Measurements from ENCODE around the gene MN1.

The MN1 gene

DNA sequence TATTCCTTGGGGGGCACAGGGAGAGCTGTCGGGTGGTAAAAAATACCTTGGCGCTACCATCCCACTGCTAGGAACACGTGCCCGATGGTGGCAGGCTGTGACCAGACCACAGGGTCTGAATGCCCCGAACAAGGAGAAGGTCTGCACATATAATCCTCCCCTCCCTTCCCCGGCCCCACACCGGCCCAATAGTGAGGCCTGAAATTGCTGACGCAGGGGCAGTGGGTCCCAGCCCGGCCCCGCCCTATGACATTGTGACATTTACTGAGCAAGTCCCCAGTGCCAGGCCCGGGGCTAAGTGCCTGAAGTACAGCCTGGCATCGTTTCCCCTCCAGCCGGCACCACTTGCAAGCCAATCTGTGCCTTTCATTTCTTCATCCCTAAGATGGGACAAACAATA is 19.5 kb downstream of the MN1 start:
- DNase-seq = no peak

DNA sequence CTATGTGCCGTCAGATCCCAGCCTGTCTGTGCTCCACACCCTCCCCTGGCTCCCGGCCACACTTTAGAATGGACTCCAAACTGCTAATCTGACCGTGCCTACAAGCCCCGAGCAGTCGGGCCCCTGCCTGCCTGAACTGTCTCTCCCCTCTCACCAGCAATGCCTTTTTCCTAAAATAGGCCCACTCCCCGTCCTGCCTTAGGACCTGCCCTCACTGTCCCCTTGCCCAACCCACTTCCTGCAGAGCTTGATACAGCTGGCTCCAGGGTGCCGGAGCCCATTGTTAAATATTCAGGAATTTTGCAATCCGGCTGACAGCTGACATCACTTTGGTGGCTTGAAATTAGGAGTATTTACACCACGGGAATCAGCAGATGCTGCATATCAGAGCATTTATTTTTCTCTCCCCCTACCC is 21.4 kb downstream of the MN1 start:
- no peak for DNase-seq

DNA sequence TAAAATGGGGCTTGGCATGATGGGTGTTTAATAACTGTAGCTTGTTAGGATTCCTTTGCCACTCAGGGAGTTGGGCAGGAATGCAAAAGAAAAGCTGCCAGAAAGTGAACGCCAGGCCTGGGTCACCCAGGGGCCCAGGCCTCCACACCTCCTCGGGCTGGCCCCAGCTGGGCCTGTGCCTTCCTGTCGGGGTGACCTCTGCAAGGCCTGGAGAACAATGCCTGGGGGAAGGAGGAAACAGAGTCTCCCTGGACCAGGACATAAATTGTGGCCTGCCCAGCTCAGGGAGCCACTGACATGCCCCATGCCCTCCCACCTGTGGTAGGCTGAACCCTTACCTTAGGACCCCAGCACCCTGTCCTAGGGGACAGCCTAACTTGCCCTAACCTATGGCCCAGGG is 21.9 kb downstream of the MN1 start:
- DNase-seq = no peak

DNA sequence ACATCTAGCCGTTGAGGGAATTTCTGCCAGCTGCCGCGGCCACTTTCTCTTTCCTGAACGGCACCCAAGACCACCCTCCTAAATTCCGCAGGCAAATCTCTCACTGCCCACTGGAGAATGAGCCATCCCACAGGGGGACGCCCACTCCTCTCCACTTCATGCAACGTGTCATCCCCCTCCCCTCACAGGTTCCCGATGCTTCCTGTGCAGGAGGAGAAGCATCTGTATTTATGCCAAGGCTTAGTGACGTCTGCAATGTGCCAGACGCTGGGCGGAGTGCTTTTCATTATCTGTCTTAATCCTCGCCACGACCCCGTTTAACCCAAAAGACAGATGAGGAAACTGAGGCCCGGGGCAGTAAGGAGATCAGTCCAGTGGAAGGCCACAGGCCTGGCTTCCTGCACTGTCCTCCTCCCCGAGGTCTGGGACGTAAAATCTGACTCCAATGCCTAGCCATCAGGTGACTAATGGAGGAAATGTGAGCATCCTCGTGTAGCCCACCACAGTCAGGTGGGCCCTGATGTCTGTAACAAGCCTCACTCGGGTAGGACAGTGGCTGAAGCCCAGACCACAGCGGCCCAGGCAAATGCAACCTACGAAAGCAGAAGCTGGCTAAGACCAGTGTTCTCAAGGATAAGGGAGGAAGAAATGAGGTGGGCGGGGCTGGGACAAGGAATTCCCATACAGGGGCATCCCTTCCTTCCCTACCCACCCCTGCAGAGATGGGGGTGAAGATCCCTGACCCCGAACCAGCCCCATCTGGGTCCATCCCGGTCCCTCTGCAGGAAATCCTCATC is 23.1 kb downstream of the MN1 start:
- no peak for DNase-seq

DNA sequence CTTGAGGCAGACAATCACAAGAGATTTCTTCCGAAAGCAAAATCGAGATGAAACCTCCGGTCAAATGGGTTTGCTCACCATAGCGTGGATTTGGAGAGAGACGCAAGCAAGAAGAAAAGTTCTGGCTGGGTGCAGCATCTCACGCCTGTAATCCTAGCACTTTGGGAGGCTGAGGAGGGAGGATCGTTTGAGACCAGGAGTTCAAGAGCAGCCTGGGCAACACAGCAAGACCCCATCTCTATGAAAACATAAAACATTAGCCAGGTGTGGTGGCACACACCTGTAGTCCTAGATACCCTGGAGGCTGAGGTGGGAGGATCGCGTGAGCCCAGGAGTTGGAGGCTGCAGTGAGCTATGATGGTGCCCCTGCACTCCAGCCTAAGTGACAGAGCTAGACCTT is 24.4 kb downstream of the MN1 start:
- DNase-seq = no peak

DNA sequence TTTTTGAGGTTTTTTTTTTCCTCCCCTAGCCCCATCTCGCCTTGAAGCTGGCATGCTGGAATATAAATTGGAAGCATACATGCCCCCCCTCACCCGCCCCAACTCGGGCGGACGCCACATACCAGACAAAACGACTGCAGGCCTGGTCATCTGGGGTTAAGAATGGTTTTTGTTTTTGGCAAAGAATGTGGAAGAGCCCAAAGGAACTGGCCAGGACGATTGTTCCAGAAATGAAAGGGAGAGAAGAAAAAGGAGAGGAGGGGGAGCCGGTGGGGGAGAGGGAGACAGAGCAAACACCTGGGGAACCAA is 25.0 kb downstream of the MN1 start:
- no peak for DNase-seq

DNA sequence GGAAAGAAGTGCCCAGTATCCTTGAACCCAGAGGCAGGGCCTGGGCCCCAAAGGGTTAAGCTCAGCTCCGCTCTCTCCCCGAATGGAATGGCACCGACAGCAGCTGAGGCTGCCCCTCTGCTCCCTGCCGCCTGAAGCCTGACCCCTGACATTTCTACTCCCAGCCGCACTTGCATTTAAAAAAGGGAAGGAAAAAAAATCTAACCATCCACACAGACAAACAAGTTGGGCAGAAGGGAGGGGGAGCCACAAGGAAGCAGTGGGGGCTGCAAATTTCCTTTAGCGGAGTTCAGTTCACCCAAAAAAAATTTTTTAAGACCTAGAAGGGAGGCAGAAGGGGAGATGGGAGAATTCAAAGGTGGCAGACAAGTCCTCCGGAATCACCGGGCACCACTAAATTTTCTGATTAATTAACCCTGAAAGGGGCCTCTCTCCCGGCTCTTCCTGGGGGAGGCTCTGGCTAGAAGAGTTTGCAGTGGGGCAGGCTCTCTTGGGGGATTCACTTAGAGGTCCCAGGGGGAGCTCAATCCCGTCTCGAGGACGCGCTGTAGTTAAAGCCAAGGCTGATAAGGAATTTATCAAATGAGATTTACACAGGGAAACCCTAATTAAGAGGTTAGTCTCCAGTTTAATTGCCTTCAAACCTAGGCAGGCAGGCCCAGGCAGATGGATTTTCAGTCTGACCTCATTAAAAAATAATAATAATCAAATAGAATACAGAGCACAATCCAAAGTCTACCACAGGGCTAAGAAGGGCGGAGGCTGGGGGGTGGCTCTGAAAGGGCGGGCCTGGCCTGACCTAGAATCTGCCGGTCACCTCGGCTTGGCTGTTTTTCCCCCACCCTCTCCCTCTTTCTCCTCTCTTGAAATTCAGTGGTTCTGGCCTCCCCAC is 25.6 kb downstream of the MN1 start:
- DNase-seq = no peak

DNA sequence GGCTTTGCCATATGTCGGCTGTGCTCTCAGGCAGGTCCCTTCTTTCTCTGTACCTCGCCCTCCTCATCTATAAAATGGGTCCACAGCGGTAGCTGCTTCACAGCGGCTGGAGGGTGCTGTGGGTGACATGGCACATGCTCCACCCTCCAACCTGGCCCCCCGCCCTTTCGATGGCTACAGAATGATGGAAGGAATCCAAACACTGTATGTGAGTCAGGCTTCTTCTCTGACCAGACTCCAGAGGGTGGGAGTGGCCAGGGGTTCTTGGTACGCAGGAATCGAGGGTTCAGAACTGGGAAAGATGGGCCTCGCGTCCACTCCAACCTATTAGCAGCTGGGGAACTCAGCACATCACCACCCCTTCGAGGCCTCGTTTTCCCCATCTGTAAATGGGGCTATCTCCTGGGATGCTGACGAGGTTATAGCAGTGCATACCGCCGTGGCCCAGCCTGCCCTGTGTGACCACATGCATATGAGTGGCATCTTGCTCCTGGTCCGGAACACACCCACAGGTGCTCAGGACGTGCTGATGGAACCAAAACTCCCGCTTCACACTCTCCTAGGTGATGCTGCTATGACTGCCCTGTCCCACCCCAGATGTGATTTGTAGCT is 26.4 kb downstream of the MN1 start:
- DNase-seq = no peak

DNA sequence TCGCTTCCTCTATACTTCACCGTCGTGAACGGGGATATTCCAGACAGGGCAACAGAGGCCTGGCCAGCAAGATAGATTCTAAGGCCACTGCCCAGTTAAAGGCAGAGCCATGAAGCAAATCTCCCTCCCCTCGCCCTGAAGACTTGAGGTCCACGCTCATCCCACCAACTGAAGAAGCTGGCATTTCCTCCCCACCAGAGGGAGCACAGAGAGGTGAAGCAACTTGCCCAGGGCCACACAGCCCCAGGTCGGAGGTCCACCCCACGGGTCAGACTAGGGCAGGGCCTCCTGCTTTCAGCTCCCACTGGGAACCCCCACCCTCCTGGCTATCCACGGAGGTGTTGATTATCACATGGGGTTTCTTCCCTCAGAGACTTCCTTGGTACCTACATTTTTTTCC is 27.4 kb downstream of the MN1 start:
- no peak for DNase-seq

DNA sequence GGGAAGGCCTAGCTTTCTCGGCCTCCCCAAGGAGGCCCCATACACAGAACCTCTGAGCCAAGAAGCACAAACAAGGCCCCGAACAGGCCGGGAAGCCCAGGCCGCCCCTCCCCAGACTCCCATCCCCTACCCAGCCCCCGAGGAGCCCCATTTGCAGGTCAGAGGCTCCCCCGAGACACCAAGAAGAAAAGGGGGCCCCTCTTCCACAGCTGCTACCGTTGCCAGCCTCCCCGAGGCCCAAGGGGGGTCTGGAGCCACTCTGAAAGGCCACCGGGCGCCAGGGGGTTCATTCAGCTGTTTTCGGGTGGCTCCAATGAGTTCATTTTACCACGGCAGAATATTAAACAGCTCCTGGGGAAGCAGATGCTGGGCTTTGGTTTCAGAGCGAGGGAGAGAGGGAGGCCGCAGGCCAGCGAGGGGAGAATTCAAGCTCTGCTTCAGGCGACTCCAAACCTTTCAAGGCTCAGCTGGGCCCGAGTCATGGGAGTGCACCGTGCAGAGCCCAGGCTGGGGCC is 28.5 kb downstream of the MN1 start:
- no peak for DNase-seq

DNA sequence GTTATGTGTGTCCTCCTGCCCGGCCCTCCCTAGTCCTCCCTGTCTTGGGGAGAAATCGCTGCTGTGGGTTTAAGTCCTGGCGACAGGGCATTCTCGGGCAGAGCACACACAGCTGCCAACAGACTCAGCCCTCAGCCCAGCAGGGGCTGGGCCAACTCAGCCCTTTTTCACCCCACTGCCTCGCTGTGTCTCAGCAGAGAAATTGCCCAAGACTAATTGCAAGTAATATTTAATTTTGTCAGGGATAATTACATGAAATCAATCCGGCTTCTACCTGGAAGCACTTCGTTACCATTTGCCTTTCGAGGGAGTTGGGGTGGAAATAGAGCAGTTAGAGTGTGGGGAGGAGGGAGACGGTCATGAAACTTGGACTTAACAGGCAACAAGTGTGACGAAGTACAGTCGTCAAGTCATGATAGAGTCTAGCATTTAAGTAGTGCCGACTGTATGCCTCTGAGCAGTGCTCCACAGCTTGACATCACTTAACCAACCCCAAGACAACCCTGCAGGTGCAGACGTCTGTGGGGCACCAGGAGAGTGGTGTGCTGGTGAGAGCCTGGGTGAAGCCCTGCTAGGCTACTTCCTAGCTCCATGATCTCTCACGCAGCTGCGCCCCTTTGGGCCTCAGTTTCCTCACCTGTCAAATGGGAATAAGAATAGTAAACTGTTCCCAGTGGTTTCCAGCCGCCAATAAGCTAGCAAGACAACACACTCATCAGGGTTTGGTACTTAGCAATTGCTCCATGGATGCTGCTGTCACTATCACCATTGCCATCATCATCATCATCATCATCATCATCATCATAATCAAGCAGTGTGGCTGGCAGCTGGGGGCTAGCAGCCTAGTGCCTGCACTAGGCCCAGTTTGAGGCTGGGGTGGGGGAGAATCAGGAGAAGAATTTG is 29.2 kb downstream of the MN1 start:
- no peak for DNase-seq

DNA sequence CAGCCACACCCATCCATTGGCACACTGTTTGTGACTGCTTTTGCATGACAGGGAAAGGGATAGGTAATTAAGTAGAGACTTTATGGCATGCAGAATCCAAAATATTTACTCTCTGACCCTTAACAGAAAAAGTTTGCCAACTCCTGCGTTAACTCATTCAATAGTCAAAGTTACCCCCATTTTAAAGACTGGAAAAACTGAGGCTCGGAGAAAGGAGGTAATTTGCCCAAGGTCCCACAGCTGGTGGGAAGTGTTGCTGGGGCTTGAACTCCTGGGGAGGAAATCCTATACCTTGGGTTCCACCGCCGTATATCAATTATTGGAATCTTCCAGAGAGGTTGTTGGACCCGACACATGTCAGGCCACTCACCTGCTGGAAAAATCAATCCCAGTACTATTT is 29.9 kb downstream of the MN1 start:
- no peak for DNase-seq

DNA sequence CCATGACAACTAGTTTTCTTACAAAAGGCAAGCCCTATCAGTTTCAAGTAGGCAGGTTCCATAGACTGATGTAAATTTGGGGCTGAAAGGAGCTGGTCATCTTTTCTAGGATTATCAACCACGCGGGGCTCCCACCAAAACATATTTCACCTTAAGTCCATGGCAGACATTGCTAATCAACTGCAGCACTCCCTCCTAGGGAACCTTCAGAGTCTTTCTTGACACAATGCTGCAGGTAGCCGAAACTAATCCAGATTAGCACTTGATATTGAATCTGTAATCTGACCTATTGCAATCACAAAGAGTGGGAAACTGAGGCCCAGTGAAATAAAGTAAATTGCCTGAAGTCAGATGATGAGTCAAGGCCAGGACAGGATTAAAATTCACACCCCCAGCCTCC is 32.5 kb downstream of the MN1 start:
- DNase-seq = no peak

DNA sequence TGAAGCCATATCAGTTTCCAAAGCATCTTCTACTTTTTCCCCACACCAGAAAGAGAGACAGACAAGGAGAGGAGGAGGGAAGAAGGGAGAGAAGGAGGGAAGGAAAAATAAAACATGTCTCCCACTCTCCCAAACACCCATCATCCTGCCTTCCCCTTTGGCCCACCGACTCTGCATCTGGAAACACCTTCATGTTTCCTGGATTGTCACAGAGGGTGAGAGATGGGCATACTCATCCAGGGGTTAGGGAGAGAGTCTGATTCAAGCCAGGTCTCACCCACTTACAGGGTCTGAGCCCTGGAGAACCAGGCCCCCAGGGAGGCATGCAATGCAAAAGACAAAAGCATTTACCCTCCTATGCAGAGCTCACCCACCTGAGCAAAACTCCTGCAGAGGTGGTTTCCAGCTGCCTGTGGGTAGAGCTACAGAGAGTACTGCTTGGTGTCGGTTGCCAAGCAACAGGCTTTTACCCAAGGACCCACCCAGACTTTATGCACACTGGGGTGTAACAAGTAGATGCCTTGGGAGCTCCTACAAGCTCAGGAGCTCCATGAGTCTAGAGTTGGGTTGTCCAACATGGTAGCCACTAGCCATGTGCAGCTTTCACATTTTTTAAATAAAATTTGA is 33.4 kb downstream of the MN1 start:
- no peak for DNase-seq

DNA sequence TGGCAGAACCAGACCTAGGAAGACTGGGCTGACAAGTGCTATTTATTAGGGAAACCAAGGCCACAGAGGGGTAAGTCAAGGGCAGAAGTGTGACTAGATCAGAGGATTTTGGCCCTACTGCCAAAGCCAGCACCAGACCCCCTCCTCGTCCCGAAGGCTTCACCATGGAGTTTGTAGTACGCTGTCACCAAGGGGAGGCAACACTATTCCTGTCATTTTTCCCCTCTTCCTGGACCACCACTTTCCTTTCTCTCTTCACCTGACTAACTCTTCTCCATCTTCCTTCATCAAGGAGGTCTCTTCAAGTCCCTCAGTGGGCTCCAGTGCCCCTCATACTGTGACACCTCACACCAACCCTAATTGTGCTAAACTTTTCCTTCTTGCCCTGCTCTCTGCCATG is 34.9 kb downstream of the MN1 start:
- DNase-seq = no peak

DNA sequence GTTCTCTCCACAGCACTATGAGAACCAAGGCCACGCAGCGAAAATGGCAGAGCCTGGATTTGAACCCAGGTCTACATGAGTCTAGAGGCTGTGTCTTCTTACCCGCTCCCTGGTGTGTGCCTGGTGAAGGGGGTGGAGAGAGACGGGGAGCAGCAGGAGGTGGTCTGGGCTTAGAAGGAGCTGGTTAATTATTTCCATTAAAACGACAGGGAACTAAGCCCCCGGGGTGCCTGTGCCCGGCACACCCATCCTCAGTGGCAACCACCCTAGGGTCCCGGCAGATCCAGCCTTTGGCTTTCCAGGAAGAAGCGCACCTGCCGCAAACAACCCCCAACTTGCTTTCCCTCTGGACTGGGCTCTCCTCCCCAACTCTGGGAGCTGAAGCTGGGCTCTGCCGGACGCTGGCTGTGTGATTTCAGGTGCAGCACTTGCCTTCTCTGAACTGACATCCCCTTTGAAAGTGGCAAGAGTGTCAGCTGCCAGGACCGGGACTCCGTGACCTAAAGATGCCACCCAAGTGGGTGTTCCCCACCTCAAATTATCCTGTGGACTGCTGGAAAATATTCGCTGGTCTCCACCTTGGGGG is 35.8 kb downstream of the MN1 start:
- no peak for DNase-seq

DNA sequence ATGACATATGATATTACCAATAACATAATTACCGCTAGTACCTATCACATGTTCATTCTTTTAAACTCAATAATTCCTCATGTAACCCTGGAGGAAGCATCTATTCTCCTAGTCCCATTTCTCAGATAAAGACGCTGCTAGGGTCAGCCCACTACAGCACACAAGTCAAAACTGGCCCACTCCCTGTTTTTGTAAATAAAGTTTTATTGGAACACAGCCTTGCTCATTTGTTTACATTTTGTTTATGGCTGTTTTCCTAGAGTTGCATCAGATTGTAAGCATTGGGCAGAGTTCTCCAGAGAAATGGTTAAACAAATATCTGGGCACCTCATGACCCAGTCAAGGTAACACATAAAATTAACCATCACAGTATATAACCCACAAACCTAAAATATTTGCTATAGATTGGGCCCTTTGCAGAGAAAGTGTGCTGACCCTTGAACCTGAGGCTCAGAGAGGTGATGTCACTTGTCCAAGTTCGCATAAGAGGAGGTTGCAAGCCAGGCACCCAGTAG is 36.8 kb downstream of the MN1 start:
- no peak for DNase-seq

DNA sequence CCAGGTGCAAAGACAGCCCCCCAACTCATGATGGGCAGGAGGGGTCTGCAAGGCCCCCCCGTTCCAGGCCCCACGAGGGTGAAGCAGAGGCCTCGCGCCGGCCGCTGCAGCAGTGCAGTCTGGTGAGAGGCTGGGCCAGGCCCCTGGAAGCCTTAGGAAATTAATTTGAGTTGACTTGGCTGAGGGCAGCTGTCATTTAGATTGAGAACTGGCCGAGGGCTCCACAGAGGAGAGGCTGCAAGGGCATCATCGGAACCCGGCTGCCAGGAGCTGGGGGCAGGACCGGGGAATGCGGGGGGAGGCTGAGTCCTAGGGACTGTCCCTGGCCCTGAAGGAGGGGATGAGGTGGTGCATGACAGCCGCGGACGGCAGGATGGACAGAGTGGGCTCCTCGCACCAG is 39.9 kb downstream of the MN1 start:
- DNase-seq = no peak

DNA sequence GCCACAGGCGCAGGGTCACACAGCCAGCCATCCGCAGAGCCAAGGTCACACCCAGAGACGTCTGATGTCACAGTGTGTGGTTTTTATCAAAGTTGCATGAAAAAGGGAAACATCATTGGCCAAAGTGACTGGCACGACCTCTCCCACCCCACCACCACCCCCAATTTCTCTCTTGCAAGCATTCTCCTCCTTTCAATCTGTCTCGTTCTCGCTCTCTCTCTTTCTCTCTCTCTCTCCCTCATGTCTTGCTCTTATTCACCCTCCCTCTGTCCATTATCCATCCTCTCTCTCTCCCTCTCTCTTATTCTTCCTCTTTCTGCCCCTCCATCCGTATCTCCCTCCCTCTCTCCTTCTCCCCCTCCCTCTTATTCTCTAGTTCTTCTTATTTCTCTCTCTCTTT is 40.6 kb downstream of the MN1 start:
- no peak for DNase-seq

DNA sequence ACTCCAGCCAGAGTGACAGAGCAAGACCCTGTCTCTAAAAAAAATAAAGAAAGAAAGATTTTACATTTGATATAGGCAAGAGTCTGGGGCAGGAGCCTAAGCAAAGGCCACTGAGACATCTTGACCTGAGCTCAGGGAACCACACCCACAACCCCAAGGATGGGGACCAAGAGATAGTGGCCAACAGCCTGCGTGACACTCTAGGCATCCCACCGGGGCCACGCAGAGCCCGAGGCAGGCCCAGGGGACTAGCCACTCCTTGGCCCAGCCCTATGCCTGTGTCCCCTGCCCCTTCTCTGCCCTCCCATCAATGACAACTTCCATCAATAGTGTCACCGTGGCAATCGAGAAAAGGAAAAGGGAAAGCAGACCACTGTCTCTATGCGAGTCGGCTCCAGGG is 41.1 kb downstream of the MN1 start:
- DNase-seq = no peak

DNA sequence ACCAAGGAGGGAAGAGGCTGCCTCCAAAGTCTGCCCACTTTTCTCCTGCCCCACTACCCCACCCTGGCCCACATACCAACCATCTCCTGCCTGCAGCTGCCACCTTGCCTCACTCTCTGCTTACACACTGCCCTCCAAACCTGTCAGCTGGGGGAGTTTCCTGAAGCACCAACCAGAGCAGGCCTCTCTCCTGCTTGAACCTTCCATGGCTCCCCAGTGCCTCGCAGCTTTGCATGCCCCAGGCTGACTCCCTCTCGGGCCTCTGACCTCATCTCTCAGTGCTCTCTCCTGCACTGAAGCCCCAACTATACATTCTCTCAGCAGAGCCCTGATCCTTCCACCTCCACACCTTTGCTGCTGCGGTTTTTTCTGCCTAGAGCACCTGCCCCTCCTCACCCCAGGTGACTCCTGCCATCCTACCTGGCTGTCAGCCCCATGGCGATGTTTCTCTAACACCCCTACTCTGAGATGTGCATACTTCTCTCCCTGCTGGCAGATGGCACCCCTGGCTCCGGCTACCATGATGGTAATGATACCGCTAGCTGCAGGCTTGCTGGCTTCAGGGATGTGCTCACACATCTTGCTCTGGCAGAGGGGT is 43.5 kb downstream of the MN1 start:
- no peak for DNase-seq
